Putamen (tissue), 1 donor: ENCODE data around the gene CNNM3.
"Not testable (repeated sequence)": the region's sequence is repeated elsewhere in the genome, so short reads cannot be mapped to it uniquely, and the experiment has no call there.

Experiments used
- DNase-seq: peaks from one replicate; pipeline ENCODE4 v3.0.0-alpha.2; 2016; ENCODE audit warnings: low spot score

The CNNM3 gene

DNA sequence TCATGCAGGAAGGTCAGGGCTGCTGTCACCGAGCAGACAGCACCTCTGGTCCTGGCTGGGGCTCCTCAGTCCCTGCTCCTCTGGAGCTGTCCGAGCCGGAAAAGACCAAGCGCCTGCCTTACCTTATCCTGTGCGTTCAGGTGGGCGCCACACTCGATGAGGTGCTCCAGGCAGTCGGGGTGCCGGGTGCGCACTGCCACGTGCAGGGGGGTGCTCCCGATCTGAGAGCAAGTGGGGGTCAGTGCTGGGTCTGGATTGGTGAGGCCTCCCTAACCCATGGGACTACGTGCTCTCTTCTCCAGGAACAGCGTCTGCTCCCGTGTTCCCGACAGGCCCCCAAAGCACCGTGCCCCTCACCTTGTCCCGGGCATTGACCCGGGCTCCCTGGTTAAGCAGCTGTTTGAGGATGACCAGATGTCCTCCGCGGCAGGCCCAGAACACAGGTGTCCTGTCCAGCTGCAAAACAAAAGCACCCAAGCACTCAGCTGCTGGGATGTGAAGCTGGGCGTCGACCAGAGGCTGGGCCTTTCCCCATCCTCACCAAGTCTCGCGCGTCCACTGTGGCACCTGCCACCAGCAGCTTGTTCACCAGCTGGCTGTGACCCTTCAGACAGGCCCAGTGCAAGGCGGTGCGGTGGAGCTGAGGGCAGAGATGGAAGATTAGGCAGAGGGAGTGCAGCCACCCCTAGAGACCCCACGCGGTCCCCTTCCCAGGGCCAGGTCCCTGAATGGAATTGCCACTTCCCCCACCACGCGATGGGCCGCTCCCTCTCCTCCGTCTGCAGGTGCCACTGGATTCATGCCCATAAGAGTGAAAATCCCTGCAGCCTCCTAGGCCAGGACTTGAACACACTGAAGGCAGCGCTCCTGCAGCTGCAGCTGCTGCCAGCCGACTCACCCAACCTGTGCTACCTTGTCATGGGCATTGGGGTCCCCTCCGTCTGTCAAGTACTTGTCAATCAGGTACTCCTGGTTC lies 24.1 kb downstream of the CNNM3 start:
- no peak for DNase-seq

- DNase-seq: no peak
Observed at GRCh38 chr2:96841701-96842495, 25.8 kb downstream of the CNNM3 start.

- no peak for DNase-seq
Observed at GRCh38 chr2:96842600-96842999, 26.5 kb downstream of the CNNM3 start.

- DNase-seq: no peak
Observed at GRCh38 chr2:96843538-96844268, 27.6 kb downstream of the CNNM3 start, which contains the start of gene ANKRD23. TSS of gene ANKRD23 (minus strand) at chr2:96844021. CDS start at chr2:96843992, 29 bp downstream.

GRCh38 chr2:96844405-96844808 lies 28.3 kb downstream of the CNNM3 start:
- no peak for DNase-seq

- DNase-seq: no peak
Observed at GRCh38 chr2:96846825-96847224, 30.8 kb downstream of the CNNM3 start.

GRCh38 chr2:96847586-96847985 lies 31.5 kb downstream of the CNNM3 start:
- no peak for DNase-seq

DNA sequence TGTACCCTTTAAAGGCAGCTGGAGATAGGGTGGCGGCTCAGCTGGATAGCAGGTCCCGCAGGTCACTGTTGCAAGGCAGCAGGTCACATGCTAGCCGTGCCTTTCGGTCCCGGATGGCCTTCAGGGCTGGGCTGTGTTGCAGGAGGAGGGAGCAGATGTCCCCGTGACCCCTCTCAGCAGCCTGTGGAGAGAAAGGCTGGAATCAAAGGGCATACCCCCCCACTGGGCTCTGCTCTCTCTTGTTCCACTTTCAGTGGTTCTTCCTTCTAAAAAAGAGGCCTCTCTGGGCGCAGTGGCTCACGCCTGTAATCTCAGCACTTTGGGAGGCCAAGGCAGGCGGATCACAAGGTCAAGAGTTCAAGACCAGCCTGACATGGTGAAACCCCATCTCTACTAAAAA lies 32.2 kb downstream of the CNNM3 start:
- DNase-seq: no peak

DNA sequence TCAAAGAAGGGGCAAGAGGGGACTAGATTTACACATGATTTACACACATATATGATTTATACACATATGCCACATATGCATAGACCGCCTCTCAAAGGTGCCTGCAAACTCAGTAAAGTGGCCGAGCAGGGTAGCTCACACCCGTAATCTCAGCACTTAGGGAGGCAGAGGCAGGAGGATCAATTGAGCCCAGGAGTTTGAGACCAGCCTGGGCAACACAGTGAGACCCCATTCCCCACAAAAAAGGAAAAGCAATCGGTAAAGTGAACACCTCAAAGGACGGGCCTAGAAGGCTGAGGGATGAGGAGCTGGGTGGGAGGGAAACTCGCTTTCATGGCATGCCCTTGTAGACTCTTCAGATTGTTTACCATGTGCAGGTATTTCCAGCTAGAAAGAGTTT lies 36.6 kb downstream of the CNNM3 start:
- DNase-seq: no peak

DNA sequence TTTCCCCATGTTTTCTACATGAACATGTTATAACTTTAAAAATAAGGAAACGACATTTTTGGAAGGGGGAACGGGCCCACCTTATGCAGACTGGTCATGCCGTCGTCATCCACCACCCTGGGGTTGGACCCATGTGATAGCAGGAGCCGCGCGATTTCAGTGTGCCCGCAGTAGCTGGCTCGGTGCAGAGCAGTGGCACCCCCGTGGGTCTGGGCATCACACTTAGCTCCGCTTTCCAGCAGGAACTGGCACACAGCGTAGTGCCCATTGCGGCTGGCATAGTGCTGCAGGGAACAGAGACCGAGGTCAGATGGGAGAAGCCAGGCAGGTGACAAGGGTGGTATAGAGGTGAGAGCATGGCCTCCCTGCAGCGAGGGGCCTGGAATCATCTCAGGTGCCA lies 37.3 kb downstream of the CNNM3 start:
- no peak for DNase-seq

DNA sequence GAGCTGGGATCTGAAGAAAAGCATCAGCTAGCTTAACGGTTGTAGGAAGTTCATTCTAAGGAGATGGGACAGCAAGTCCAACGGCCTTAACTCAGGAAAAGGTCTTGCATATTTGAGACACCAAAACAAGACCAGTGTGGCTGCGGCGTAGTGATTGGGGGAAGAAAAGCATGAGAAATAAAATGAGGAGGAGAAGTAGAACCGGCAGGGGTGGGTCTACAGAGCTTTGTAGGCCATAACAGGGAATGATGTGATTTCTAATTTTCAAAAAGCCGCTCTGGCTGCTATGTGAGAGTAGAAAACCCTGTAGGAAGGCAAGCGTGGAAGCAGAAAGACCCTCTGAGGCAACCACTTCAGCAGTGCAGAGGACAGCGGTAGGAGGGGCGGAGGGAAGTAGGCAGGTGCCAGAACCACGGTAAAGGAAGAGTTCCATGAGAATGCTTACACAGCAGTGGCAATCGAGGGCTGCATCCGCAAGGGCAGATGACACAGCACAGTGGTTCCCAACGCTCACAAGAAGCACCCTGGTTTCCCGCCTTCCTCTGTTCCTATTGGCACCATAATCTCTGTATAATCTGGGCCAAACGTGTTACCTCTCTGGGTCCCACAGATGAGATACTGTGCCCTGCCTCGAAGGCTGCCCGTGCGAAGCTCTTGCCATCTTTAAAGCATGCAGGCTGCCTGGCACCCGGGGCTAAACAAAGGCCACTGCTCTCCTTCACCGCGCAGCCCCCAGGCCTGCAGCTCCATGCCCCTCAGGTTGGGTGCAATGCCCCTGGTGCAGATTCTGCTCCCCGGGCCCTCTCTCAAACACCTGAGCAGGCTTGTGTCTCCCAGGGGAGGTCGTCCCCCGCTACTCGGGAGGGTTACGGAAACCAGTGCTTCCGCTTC lies 41.0 kb downstream of the CNNM3 start:
- DNase-seq: no peak

- DNase-seq: peak; percentile 98
Observed at GRCh38 chr2:96857667-96858372, 41.8 kb downstream of the CNNM3 start, which contains the start of gene ANKRD39. TSS of gene ANKRD39 (minus strand) at chr2:96858016. CDS start at chr2:96857987, 29 bp downstream.

DNA sequence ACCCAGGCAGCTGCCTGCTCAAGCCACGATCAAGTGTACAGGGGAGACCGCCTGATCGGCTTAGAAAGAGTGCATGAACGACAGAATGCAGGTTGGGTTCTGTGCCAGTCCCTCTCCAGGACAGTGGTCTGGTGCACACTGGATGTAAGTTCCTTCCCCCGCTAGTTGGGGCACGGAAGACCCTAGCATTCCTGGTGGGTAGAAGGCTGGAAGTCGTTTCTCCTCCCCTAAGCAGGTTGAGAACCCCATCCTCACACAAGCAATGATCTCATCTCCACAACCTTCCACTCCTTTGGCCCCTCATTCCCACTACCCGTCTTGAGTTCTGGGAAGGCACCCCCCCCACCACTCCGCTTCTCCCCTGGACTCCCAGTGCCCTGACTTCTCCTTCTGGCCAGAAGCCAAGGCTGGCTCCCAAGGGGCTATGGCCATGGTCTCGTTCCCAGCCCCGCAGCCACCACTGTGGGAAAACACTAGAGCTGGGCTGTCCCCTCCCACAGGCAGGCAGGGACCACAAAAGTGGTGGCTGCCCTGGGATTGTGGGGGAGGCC lies 43.1 kb downstream of the CNNM3 start:
- peak; percentile 47 for DNase-seq

GRCh38 chr2:96859681-96860064 lies 43.6 kb downstream of the CNNM3 start:
- DNase-seq: no peak

- no peak for DNase-seq
Observed at GRCh38 chr2:96860065-96861029, 44.3 kb downstream of the CNNM3 start.

DNA sequence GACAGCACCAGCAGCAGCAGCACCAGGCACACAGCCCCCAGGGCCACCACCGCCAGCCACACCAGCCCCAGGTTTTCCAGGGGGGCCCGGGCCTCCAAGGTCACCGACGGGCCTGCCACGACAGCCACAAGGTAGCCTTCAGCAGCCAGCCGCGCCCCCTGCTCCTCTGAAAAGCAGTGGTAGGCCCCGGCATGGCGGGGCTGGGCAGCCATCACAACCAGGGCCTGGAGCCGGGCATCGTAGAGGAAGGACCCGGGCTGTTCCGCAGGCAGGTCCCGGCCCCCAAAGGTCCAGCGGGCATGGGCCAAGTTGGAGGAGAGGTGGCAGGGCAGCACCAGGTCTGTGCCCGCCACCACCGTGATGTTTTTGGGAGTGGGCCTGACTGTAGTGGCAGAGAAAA lies 45.0 kb downstream of the CNNM3 start:
- DNase-seq: no peak

DNA sequence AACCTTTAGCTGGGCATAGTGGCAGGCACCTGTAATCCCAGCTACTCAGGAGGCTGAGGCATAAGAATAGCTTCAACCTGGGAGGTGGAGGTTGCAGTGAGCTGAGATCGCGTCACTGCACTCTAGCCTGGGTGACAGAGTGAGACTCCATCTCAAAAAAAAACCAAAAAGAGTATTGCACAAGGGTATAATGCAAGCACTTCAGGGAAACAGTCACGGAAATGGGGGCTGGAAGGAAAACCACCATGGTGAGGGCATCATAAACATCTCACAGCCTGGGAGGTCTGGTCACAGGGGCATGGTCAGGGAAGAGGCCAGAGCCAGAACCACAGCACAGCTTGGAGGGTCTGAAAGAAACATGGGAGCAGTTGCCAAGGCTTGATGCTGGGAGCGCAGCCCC lies 47.0 kb downstream of the CNNM3 start:
- not testable (repeated sequence) for DNase-seq

GRCh38 chr2:96863575-96864342 lies 47.7 kb downstream of the CNNM3 start:
- DNase-seq: no peak
